UCSD-AML1 (cell line): ENCODE results near the gene TENT4A.

Experiments
- DNase-seq: peaks from one replicate; lab custom pipeline; 2025; ENCODE audit not compliant: unreplicated experiment; lab: John Stamatoyannopoulos, UW

Gene TENT4A

DNA sequence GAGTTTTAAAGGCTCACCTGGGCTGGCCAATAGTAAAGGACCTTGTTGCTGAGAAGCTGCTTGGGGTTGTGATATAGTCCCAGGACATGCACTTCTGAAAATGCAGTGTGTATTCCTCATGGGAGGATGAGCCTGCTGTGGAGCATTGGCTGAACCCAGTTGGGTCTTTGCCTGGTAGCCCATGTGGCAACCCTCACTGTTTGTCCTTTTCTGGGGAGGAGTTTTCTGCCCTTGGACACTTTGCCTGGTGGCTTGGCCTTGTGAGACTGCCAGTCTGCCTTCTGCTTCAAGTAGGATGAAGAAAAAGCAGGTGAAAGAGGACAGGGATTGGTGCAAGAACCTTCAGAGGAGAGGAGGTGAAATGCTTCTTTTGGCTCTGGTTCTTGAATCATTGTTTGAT lies 4.0 kb downstream of the TENT4A start:
- DNase-seq = no peak

GRCh38 chr5:6717687-6718086 lies 4.5 kb downstream of the TENT4A start:
- DNase-seq = no peak

- DNase-seq = no peak
Observed at GRCh38 chr5:6718161-6718681, 5.0 kb downstream of the TENT4A start.

DNA sequence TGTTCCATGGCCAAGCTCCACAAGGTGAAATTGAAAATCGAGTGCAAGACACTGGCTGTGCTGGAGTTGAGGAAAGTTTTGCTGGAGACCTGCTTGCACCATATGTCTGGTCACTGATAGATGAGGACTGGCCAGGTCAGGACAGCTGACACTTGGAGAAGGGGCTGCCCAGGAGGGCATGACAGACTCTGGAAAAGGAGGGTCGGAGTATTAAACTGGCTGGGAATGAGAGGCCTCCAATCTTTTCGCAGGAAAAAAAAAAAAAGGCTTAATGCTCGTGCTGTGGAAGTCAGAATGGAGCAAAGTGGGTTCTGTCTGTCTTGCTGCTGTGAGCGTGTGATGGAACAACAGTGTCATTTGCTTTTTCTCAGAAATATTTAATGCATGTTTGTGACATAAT lies 5.5 kb downstream of the TENT4A start:
- no peak for DNase-seq

- DNase-seq = no peak
Observed at GRCh38 chr5:6719417-6719816, 6.2 kb downstream of the TENT4A start.

DNA sequence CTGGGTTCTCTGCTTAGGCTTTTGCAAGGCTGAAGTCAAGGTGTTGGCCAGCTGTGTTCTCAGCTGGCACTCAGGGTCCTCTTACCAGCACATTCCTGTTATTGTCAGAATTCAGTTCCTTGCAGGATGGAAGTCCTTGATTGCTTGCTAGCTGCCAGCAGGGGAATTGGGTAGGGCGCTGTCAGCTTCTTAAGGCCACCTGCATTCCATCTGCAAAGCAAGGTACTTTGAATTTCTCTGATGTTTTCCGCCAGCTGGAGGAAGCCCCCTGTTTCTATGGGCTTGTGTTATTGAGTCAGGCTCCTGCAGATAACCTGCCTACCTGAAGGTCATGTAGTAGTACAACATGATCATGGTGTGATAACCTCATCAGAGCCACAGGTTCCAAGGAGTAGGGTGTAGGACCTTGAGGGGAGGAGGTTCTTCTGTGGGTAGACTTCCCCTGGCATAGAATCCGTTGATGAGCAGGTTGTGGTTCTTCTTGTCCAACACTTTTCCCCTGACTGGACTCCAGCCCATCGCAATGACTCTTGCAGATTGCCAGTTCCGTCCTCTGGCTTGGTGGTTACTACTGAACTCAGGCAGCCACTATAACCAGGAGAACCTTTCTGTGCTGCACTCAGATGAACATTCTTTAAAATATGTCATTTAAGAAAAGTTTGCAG lies 6.8 kb downstream of the TENT4A start:
- DNase-seq = no peak

- DNase-seq = no peak
Observed at GRCh38 chr5:6720561-6720921, 7.3 kb downstream of the TENT4A start.

DNA sequence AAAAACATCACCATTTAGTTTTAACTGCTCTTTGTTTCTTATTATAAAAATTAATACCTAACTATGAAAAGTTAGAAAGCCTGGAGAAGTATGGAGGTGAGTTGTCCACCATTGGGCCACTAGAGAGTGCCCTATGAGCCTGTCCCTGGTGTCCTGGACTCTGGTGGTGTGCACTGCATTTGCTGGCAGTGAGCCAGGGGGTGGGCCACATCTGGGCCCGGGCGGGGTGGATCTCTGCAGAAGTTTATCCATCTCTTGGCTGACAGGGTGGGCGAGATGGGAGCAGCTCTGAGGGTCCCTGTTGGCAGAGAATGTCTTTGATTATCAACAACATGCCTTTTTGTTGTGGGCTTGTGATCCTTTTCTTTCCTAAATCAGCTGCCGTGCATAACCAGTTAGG lies 8.2 kb downstream of the TENT4A start:
- DNase-seq = peak; percentile 29

- peak; percentile 29 for DNase-seq
Observed at GRCh38 chr5:6722015-6722414, 8.8 kb downstream of the TENT4A start.

DNA sequence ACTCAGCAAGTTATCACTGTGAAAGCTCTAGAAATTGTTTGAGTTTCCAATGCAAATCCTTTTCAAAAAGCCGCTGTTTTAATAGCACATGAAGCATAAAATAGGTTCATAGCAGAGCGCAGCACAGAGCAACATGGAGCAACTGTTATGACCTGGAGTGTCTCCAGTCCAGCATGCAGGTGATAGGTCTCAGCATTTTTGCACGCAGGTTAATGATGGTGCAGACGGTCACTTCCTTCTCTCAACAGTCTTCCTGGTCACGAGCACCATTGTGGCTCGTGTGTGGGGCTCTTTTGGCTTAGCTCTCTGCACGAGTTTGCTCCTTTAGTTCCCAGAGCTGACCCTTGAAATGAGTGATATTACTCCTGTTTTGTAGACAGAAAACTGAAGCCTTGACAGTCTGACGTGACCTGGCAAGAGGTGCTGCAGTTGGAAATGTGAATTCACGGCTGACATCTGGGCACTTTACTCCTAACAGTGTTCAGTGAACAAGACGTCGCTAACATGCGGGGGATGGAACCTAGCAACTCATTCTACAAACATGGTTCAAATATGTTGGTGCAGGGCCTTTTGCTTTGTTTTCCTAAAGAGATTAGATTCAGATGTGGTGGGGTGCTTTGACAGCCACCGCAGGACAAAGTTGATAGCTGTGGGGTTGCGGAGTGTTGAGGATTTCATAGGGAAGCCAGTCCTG lies 10.0 kb downstream of the TENT4A start:
- no peak for DNase-seq

- DNase-seq = no peak
Observed at GRCh38 chr5:6723816-6724300, 10.6 kb downstream of the TENT4A start.

DNA sequence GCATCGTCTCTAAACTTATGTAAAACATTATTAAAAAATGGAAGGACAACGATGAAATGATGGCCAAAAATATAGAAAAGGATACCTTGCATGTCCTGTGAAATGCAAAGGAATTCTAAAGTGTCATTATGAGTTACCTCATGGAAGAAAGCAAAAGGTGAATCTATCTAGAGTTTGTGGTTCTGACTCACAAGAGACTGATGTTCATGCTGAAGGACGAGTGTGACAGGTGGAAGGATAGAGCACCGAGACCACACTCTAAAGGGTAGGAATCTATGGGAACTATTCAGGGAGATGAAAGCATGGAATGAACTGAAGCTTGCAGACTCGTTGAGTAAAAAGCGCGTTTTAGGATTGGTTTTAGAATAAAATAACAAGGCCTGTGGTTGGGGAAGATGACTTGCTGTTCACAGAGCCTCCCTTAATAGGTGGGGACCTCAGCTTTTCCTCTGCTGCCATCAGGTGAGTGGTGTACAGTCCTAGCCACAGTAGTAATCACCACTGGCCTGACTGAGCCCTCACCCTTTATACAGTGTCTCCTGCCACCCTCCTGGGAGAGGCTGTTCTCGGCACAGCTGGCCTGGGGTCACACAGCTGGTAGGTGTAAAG lies 11.2 kb downstream of the TENT4A start:
- no peak for DNase-seq

DNA sequence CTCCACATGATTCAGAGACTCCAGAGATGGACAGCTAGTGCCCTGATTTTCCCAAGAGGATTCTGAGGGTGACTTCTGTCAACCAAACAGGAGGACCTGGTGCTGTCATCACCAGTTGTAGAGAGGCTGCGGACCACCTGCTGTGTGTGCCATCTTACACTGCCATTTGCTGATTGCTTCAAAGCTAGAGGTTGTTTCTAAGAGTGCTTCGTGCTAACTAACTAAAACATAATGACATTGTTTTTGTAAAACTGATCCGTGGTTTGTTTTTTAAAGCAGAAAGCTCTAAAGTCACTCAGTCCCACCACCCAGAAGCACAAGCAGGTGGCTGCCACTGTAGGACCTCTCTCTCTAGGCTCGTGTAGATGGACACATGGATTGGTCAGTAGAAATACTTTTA lies 12.2 kb downstream of the TENT4A start:
- no peak for DNase-seq

DNA sequence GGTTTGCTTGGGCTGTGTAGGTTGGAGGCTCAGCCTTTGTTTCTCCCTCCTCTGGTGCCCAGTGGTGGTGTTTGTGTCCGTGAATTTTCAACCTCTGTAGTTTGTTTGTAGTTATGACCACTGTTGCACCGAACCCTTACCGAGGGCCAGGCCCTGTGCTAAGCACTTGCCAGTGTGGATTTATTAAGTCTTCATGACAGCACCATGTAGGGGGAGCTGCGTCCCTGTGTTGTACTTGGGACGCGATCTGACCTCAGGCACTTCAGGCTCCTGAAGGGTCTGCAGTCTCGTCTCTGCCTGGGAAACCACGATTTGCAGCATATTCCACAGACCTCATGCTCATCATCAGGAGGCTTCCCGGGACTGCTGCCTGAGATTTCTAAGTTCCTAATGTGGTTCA lies 12.8 kb downstream of the TENT4A start:
- DNase-seq = no peak

DNA sequence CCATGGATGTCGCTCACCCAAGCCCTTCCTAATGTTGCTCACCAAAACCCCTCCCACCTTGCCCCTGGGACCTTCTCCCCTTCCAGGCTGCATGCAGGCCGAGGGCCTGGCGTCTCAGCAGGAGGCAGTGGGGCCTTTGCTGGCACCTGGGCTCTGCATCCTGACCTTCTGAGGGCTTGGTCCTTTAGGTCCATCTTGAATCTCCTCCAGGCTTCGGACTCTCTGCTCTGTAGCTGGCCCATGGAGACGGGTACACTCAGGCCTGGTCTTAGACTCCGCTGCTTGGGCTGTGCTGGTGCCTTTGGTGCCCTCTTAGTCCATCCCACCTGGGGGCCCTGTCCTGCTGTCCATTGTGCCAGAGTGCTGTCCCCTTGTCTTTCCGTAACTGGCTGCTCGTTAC lies 14.0 kb downstream of the TENT4A start:
- no peak for DNase-seq

GRCh38 chr5:6728011-6728794 lies 15.0 kb downstream of the TENT4A start:
- DNase-seq = no peak

- no peak for DNase-seq
Observed at GRCh38 chr5:6728795-6729183, 15.6 kb downstream of the TENT4A start.

DNA sequence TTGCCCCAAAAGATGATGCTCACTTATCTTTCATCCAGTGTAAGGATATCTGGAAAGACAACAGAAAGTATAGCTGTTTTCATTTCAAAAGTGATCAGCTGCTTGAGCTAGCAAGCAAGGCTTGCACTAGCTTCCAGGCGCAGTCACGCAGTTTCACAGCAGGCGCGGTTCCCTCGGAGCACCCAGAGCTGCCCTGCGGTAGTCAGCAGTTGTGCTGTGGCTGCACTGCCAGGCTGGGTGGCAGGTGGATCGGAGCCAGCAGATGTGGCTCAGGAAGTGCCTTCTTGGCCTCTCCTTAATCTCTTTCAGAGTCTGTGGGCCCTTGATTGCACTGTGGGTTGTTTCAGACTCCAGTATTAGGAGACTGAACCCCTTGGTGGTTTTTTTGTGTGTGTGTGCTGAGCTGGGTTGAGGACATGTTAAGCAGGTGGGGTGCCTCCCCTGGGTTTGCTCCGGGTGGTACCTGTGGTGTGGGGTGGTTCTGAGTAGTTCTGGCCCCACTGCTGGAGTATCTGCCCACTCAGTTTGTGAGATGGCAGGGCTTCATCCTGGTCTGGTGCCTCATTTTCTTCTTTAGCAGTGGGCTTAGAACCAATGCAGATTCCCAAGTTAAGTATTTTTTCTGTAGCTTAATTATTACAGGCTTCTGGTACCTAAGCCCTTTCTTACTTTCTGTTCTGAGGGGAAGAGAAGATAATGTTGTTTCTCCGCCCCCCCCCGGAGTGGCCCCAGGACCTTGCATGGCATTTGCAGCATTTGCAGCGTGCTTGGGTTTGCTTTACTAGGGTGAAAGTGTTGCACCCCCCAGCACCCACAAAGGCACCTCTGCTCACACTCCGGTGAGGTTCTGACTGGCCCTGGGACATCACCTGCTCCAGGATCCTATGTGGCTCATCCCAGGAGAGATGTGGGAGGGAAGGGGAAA lies 16.4 kb downstream of the TENT4A start:
- peak; percentile 26 for DNase-seq

GRCh38 chr5:6730407-6730806 lies 17.2 kb downstream of the TENT4A start:
- no peak for DNase-seq

- DNase-seq = no peak
Observed at GRCh38 chr5:6730807-6731206, 17.6 kb downstream of the TENT4A start.
